Liver (tissue), 3 donors: ENCODE results near the gene CRTC2.

Experiments
- CTCF ChIP-seq: fragments of 150-350 bp; IDR thresholded peaks from 2 replicates; pipeline ENCODE4 v1.5.1; 2017; ENCODE audit warnings: improper control_type of control experiment, low read depth, low read length; ENCODE audit not compliant: missing input control
- GABPA ChIP-seq, 2 donors: IDR thresholded peaks in 1 of 2; conservative IDR thresholded peaks in 1 of 2; 2 replicates each; pipeline ENCODE4 v1.6.1; 2016; ENCODE audit warnings: antibody characterized with exemption in 2 of 2, mild to moderate bottlenecking in 1 of 2, moderate library complexity in 1 of 2
- JUND ChIP-seq, 2 donors: IDR thresholded peaks; 2 replicates each; pipeline ENCODE4 v1.6.1; 2016; ENCODE audit warnings: antibody characterized with exemption in 2 of 2
- TAF1 ChIP-seq: conservative IDR thresholded peaks from 2 replicates; pipeline ENCODE4 v1.6.1; 2016; ENCODE audit warnings: antibody characterized with exemption, mild to moderate bottlenecking
- donor health status: healthy.
- donor health status: healthy.

DNA sequence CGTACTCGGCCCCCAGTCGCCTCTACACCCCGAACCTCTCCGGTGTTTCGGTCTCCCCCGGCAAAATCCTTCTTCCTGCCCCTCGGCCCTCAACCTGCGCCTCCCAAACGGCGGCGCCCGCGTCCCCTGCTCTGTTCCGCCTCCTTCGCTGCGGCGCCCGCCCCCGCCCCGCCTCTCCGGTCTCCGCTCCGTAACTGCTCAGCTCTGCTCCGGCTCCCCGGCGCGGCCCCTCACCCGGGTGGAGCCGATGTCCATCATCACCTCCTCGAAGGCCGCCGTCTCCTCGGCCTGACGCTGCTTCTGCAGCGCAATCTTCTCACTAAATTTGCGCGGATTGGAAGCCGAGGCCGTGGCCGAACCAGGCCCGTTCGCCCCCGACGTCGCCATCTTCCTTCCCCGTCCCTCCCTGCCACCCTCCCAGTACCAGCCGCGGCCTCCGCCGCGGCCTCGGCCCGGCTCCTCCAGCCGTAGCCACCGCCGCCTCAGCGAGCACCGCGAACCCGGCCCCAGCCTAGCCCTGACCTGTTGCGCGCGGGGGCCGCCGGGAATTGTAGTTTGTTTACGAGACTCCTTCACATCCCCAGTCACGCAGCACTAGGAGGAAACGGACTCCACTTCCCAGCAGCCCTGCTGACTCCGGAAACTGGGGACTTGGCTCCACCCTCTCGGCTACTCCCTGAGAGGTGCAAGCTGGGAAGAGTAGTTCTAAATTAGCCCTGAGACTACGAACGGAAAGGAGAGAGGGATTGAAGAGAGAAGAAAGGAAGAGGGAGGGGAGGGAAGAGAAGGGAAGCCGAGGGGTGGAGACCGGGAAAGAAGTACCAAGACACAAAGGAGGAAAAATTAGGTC lies at the start of gene CRTC2:
- TF ChIP-seq CTCF (no peak), TAF1 (no peak), GABPA (IDR thresholded peaks at IDR 0.05 in 1 of 2, conservative IDR thresholded peaks at IDR 0.05 in 1 of 2) (peak; percentile 67 to 90), JUND (IDR thresholded peaks at IDR 0.05) (peak in 1 of 2 donors; percentile 26)
